ENCODE results near the gene FBRSL1. TPM values are rescaled to one million over a fixed set of nuclear protein-coding genes. Genes with fewer than 3 reads are reported as not detected.
"Not testable (repeated sequence)": the region's sequence is repeated elsewhere in the genome, so short reads cannot be mapped to it uniquely, and the experiment has no call there.

Gene FBRSL1
- polyA plus RNA-seq, 1 donor, result 57.1 TPM

DNA sequence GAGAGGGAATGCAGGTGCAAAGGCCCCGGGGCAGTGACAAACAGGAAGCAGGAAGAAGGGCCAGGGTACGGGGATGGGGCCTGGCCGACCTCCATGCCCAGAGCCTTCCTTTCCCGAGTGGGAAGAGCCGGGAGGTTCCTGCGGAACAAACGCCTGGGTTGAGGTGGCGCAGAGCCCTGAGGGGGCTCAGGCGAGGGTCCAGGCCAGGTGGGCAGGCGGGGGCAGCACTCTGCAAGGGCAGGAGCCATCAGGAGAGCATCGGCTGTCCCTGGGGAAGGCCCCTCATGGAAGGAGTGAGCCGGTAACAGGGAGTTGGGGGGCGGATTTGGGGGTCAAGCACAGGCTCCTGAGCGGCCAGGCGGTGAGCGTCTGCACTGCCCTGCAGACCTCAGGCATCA is 18.1 kb upstream of the FBRSL1 start:
- H3K27ac ChIP-seq (ENCODE audit: low read length), result no peak overlapping the region
- WGBS (ENCODE audit: insufficient coverage, low lambda C conversion rate), result no CpG with 5 or more reads among the region's 16 CpGs
- H3K36me3 ChIP-seq (ENCODE audit: control insufficient read depth, insufficient read depth, low read length), result no peaks in the 10 kb centered on the region
- H3K9me3 ChIP-seq (ENCODE audit: control insufficient read depth, low read depth, low read length), result peaks cover 24% of the 10 kb centered on the region
- no peaks in the 10 kb centered on the region for H3K4me1 ChIP-seq (ENCODE audit: control insufficient read depth, insufficient read depth, low read length)
- no peak overlapping the region for H3K4me3 ChIP-seq (ENCODE audit: low read length)
- peaks cover 3% of the 10 kb centered on the region for H3K27me3 ChIP-seq (ENCODE audit: control insufficient read depth, insufficient read depth, low read length)
- no peak for DNase-seq

DNA sequence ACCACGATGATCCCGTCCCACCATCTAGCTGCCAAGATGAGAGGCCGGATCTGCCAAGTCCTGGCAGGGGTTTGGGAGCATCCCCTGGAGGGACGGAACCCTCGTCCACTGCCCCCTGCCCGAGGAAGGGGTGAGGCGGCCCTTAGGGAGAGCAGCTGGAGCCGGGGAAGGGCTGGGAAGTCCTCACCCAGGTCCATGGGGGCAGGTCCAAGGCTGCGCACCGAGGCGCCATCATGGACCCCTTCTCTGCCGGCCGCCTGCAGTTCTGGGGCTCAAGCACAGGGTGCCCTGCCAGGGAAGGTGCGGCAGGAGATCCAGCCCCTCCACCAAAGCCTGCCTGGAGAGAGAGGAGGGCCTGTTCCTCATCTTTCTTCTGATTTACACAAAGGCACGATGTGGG is 17.6 kb upstream of the FBRSL1 start:
- Histone ChIP-seq H3K9me3 (ENCODE audit: control insufficient read depth, low read depth, low read length) (peaks cover 28% of the 10 kb centered on the region), H3K27me3 (ENCODE audit: control insufficient read depth, insufficient read depth, low read length) (peaks cover 3% of the 10 kb centered on the region), H3K4me1 (ENCODE audit: control insufficient read depth, insufficient read depth, low read length) (no peaks in the 10 kb centered on the region), H3K36me3 (ENCODE audit: control insufficient read depth, insufficient read depth, low read length) (no peaks in the 10 kb centered on the region), H3K4me3 (ENCODE audit: low read length) (no peak overlapping the region), H3K27ac (ENCODE audit: low read length) (no peak overlapping the region)
- no CpG with 5 or more reads among the region's 15 CpGs for WGBS (ENCODE audit: insufficient coverage, low lambda C conversion rate)
- no peak for DNase-seq

DNA sequence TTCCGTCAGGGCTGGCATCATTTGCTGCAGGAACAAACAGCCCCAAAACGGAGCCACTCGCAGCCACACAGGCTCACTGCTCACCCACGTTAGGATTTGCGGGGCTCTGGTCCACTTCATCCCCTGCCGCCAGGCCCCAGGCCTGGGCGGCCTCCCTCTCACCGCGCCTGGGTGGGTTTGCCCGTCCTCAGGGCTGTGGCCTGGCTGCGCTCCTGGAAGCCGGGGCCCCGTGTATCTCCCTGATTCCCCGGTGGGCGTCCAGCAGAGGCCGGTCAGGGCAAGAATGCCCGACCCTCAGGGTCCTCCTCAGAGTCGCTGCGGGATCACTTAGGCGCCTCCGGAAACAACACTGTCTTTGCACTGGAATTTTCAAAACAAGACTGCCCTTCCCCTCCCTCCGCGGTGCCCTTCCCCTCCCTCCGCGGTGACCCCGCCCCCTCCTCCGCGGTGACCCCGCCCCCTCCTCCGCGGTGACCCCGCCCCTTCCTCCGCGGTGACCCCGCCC is 15.7 kb upstream of the FBRSL1 start:
- DNase-seq, result no peak
- H3K4me1 ChIP-seq (ENCODE audit: control insufficient read depth, insufficient read depth, low read length), result no peaks in the 10 kb centered on the region
- no peak overlapping the region for H3K27ac ChIP-seq (ENCODE audit: low read length)
- H3K4me3 ChIP-seq (ENCODE audit: low read length), result no peak overlapping the region
- H3K9me3 ChIP-seq (ENCODE audit: control insufficient read depth, low read depth, low read length), result peaks cover 28% of the 10 kb centered on the region
- WGBS (ENCODE audit: insufficient coverage, low lambda C conversion rate), result no CpG with 5 or more reads among the region's 35 CpGs
- peaks cover 4% of the 10 kb centered on the region for H3K27me3 ChIP-seq (ENCODE audit: control insufficient read depth, insufficient read depth, low read length)
- H3K36me3 ChIP-seq (ENCODE audit: control insufficient read depth, insufficient read depth, low read length), result no peaks in the 10 kb centered on the region

DNA sequence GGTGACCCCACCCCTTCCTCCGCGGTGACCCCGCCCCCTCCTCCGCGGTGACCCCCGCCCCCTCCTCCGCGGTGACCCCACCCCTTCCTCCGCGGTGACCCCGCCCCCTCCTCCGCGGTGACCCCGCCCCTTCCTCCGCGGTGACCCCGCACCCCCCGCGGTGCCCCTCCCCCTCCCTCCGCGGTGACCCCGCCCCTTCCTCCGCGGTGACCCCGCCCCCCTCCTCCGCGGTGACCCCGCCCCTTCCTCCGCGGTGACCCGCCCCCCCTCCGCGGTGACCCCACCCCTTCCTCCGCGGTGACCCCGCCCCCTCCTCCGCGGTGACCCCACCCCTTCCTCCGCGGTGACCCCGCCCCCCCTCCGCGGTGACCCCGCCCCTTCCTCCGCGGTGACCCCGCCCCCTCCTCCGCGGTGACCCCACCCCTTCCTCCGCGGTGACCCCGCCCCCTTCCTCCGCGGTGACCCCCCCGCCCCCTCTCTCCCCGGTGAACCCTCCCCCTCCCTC is 15.1 kb upstream of the FBRSL1 start:
- not testable (repeated sequence) for H3K27me3 ChIP-seq (ENCODE audit: control insufficient read depth, insufficient read depth, low read length); DNase-seq; H3K27ac ChIP-seq (ENCODE audit: low read length); H3K36me3 ChIP-seq (ENCODE audit: control insufficient read depth, insufficient read depth, low read length); H3K4me1 ChIP-seq (ENCODE audit: control insufficient read depth, insufficient read depth, low read length); H3K4me3 ChIP-seq (ENCODE audit: low read length)
- peaks cover 28% of the 10 kb centered on the region for H3K9me3 ChIP-seq (ENCODE audit: control insufficient read depth, low read depth, low read length)
- no CpG with 5 or more reads among the region's 56 CpGs for WGBS (ENCODE audit: insufficient coverage, low lambda C conversion rate)

DNA sequence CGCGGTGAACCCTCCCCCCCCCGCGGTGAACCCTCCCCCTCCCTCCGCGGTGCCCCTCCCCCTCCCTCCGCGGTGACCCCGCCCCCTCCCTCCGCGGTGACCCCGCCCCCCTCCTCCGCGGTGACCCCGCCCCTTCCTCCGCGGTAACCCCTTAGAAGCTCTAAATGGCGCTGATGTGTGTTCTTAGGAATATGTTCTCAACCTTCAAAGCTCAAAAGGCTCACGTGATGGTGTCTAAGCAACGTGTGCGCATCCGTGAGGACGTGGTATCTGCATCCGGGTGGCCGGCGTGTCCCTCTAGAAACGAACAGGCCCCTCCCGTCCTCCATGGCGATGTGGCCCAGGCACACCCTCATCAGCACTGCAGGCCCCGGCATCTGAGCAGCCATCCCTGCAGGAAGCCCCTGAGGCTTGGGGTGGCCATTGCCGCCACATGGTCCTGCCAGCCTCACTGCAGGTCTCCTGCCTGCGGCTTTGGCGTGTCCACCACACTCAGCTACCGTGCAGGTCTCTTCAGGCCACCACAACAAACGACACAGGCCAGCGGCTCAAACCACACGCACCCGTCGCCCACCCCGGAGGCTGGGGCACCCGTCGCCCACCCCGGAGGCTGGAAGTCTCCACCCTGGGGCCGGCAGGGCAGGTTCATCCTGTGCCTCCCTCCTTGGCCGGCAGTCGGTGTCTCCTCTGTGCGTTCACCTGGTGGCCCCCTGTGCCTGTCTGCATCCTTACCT is 14.5 kb upstream of the FBRSL1 start:
- Histone ChIP-seq H3K36me3 (ENCODE audit: control insufficient read depth, insufficient read depth, low read length) (no peaks in the 10 kb centered on the region), H3K9me3 (ENCODE audit: control insufficient read depth, low read depth, low read length) (peaks cover 28% of the 10 kb centered on the region), H3K27me3 (ENCODE audit: control insufficient read depth, insufficient read depth, low read length) (peaks cover 9% of the 10 kb centered on the region), H3K27ac (ENCODE audit: low read length) (no peak overlapping the region), H3K4me1 (ENCODE audit: control insufficient read depth, insufficient read depth, low read length) (no peaks in the 10 kb centered on the region), H3K4me3 (ENCODE audit: low read length) (no peak overlapping the region)
- WGBS (ENCODE audit: insufficient coverage, low lambda C conversion rate), result no CpG with 5 or more reads among the region's 47 CpGs
- DNase-seq, result no peak

DNA sequence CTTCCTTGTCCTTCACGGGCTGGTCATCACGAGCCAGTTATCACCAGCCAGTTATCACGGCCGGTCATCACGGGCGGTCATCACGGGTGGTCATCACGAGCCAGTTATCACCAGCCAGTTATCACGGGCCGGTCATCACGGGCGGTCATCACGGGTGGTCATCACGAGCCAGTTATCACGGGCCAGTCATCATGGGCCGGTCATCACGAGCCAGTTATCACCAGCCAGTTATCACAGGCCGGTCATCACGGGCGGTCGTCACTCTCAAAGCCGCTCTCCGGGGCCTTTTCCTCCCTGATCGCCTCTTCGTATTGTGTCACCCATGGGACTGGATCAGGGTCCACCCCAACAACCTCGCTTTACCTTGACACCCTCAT is 13.9 kb upstream of the FBRSL1 start:
- Histone ChIP-seq H3K4me1 (ENCODE audit: control insufficient read depth, insufficient read depth, low read length) (no peaks in the 10 kb centered on the region), H3K36me3 (ENCODE audit: control insufficient read depth, insufficient read depth, low read length) (no peaks in the 10 kb centered on the region), H3K27ac (ENCODE audit: low read length) (no peak overlapping the region), H3K27me3 (ENCODE audit: control insufficient read depth, insufficient read depth, low read length) (peaks cover 11% of the 10 kb centered on the region), H3K4me3 (ENCODE audit: low read length) (no peak overlapping the region), H3K9me3 (ENCODE audit: control insufficient read depth, low read depth, low read length) (peaks cover 28% of the 10 kb centered on the region)
- no CpG with 5 or more reads among the region's 26 CpGs for WGBS (ENCODE audit: insufficient coverage, low lambda C conversion rate)
- DNase-seq, result no peak

DNA sequence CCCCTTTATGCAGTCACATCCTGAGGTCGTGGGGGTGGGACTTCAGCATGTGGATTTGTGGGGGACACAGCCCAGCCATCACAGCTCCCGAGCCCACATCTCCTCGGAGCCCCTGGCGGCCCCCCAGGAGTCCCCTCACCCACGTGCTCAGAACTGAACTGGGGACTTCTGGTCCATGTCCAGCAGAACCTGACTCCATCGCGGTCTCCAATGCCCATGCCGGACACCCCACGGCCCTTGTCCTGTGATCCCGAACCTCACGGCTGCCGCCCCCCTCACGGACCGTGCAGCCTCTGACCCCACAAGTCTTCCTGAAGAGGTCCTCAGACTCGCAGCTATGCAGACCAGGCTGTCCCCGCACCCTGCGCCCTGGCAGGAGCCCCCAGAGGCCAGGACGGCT is 13.5 kb upstream of the FBRSL1 start:
- H3K27ac ChIP-seq (ENCODE audit: low read length), result no peak overlapping the region
- H3K36me3 ChIP-seq (ENCODE audit: control insufficient read depth, insufficient read depth, low read length), result no peaks in the 10 kb centered on the region
- WGBS (ENCODE audit: insufficient coverage, low lambda C conversion rate), result no CpG with 5 or more reads among the region's 18 CpGs
- no peak for DNase-seq
- H3K9me3 ChIP-seq (ENCODE audit: control insufficient read depth, low read depth, low read length), result peaks cover 28% of the 10 kb centered on the region
- peaks cover 11% of the 10 kb centered on the region for H3K27me3 ChIP-seq (ENCODE audit: control insufficient read depth, insufficient read depth, low read length)
- no peak overlapping the region for H3K4me3 ChIP-seq (ENCODE audit: low read length)
- H3K4me1 ChIP-seq (ENCODE audit: control insufficient read depth, insufficient read depth, low read length), result no peaks in the 10 kb centered on the region

DNA sequence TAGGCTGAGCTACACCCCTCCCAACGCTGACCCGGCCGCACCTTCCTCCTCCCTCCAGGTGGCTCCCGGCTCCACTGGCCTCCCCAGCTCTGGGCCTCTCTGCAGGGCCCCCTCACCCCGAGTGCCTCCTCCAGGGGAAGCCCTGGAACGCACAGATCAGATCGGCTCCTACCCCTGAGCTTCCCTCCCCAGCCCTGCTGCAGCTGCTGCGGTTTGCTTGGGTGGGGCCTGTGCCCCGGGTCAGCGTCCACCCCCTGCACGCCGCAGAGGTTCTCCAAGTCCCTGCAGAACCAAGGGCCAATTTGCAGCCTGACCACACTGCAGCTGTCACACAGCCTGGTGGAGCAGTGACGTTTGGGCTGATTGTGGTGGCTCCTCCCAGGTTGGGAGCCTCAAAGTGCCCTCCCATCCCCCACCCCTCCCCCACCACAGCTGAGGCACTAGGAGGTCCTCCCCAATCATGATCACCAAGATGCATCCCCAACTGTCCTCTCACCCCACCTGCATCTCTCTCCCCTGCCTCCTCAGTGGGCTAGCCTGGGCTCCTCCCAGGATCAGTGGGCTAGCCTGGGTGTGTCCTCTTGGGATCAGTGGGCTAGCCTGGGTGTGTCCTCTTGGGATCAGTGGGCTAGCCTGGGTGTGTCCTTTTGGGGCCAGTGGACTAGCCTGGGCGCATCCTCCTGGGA is 12.8 kb upstream of the FBRSL1 start:
- no peak overlapping the region for H3K27ac ChIP-seq (ENCODE audit: low read length)
- DNase-seq, result no peak
- WGBS (ENCODE audit: insufficient coverage, low lambda C conversion rate), result no CpG with 5 or more reads among the region's 14 CpGs
- peaks cover 23% of the 10 kb centered on the region for H3K9me3 ChIP-seq (ENCODE audit: control insufficient read depth, low read depth, low read length)
- no peaks in the 10 kb centered on the region for H3K36me3 ChIP-seq (ENCODE audit: control insufficient read depth, insufficient read depth, low read length)
- no peaks in the 10 kb centered on the region for H3K4me1 ChIP-seq (ENCODE audit: control insufficient read depth, insufficient read depth, low read length)
- no peak overlapping the region for H3K4me3 ChIP-seq (ENCODE audit: low read length)
- H3K27me3 ChIP-seq (ENCODE audit: control insufficient read depth, insufficient read depth, low read length), result peaks cover 13% of the 10 kb centered on the region

DNA sequence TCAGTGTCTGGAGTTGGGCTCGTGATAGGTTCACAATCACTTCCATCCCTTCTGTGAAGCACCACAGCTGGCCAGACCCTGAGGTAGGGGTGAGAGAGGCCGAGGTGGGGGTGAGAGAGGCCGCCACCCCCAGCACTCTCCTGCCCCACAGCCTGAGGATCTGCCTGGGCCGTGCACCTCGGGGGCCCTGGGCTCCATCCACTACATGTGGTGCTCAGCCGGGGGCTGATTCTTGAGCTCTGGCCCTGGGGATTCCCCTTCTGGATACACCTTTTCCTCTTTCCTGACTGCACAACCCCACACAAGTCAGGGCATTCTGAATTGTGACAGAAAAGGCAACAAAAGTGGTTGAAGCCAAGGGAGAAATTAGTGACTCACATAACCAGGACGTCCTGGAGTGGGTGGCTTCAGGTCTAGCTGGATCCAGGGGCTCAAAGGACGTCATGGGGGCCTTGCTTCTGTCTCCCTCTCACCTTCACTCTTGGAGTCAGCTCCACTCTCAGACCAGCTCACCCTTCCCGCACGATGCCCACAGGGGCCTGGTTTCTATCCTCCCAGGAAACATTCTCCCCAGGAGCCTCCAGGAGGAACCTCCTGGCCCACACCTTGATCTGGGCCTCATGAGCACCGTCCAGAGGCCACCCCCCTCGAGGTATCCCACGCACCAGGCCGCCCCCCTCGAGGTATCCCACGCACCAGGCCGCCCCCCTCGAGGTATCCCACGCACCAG is 12.1 kb upstream of the FBRSL1 start:
- no peak overlapping the region for H3K27ac ChIP-seq (ENCODE audit: low read length)
- no peak overlapping the region for H3K4me3 ChIP-seq (ENCODE audit: low read length)
- no CpG with 5 or more reads among the region's 19 CpGs for WGBS (ENCODE audit: insufficient coverage, low lambda C conversion rate)
- no peaks in the 10 kb centered on the region for H3K4me1 ChIP-seq (ENCODE audit: control insufficient read depth, insufficient read depth, low read length)
- H3K36me3 ChIP-seq (ENCODE audit: control insufficient read depth, insufficient read depth, low read length), result no peaks in the 10 kb centered on the region
- DNase-seq, result no peak
- peaks cover 18% of the 10 kb centered on the region for H3K9me3 ChIP-seq (ENCODE audit: control insufficient read depth, low read depth, low read length)
- peaks cover 21% of the 10 kb centered on the region for H3K27me3 ChIP-seq (ENCODE audit: control insufficient read depth, insufficient read depth, low read length)

DNA sequence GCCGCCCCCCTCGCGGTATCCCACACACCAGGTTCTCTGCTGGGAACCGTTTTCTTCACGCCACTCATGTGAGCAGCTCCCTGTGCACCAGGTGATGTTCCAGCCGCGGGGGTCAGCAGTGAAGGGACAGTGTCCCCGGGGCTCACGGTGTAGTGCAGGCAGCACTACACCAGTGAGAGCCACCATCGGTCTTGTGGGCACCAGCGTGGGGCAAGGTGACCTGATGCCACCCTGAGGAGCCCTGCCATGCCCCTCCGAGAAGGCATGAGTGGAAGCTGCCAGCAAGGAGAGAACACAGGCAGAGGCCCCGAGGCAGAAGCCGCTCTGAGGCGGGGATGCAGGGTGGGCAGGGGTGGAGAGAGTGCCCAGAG is 11.5 kb upstream of the FBRSL1 start:
- H3K27ac ChIP-seq (ENCODE audit: low read length), result no peak overlapping the region
- H3K36me3 ChIP-seq (ENCODE audit: control insufficient read depth, insufficient read depth, low read length), result no peaks in the 10 kb centered on the region
- H3K27me3 ChIP-seq (ENCODE audit: control insufficient read depth, insufficient read depth, low read length), result peaks cover 21% of the 10 kb centered on the region
- DNase-seq, result no peak
- no CpG with 5 or more reads among the region's 15 CpGs for WGBS (ENCODE audit: insufficient coverage, low lambda C conversion rate)
- H3K9me3 ChIP-seq (ENCODE audit: control insufficient read depth, low read depth, low read length), result peaks cover 18% of the 10 kb centered on the region
- no peak overlapping the region for H3K4me3 ChIP-seq (ENCODE audit: low read length)
- H3K4me1 ChIP-seq (ENCODE audit: control insufficient read depth, insufficient read depth, low read length), result no peaks in the 10 kb centered on the region
